DMS53 (cell line): ENCODE results near the gene CACNG3.
"Not testable (repeated sequence)": the region's sequence is repeated elsewhere in the genome, so short reads cannot be mapped to it uniquely, and the experiment has no call there.

Experiments used
- DNase-seq: peaks from one replicate; lab custom pipeline; 2025; lab: John Stamatoyannopoulos, UW

CACNG3 gene

DNA sequence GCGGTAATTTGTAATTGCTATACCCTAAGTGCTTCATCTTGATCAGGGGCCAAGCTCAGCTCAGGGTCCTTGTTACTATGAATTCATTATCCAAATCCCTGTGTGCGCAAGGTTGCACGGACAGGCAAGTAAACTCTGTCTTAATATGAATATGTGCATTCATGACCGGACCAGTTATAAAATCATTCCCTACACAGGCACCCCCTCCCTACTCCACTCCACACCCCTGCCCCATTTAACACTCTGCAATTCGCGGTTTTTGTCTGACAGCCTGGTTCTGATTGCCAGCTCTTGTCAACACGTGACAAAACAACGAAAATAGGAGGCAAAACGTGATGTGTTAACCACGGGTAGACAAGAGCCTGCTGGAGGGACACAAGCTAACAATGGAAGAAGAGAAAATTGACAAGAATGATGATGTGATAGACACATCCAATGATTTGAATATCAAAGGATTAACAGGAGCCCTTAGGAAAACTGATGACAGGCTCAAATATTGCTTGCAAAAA is 76.5 kb downstream of the CACNG3 start:
- no peak for DNase-seq

GRCh38 chr16:24336491-24336890 is 80.4 kb downstream of the CACNG3 start:
- DNase-seq, result no peak

GRCh38 chr16:24337013-24337412 is 80.9 kb downstream of the CACNG3 start:
- no peak for DNase-seq

- DNase-seq, result not testable (repeated sequence)
Measured at GRCh38 chr16:24343829-24344228, 87.7 kb downstream of the CACNG3 start.

DNA sequence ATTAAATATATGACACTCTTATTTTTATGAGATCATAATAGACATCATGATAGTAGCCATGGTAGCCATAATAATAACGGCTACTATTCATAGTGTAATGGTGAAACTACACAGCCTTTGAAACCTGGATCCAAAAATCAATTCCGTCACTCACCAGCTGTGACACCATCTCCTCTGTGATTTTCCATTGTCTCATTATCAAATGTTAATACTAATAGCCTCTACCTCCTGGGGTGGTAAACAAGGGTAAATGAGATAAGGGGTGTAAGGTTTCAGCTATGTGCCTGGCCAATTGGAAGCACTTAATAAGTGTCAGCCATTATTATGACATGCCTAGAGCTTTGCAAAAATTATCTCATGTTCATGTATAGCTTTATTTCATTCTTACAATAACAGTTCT is 88.6 kb downstream of the CACNG3 start:
- DNase-seq, result no peak

DNA sequence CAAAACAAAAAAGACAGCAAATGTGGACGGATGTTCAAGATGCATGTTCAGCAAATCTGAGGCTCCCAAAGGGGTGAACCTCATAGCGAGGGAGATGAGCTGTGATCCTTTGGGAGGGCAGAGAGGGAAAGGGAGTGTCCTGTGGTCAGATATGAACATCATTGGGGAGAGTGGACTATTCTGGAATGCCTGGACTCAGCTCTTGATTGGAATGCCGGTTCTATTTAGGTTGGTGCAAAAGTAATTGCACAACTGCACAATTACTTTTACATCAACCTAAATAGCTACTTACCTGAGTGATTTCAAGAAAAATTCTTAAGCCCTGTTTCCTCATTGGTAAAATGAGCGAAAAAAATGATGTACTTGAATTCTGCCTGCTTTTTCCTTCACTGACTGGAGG is 89.6 kb downstream of the CACNG3 start:
- DNase-seq, result no peak

DNA sequence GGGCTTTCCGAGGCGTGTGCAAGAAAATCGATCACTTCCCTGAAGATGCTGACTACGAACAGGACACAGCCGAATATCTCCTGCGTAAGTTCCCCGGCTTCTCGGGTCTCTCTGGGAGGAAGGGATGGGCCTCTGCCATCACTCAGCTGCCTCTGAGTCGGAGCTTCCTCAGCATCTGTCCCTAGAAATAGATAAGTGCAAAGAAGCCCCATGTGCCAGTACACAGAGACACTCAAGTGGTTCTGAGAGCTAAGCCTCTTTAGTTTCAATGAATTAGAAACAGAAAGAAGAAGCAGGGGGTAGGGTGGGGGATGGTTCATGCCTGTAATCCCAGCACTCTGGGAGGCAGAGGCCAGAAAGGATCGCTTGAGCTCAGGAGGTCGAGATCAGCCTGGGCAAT is 90.6 kb downstream of the CACNG3 start:
- no peak for DNase-seq

- no peak for DNase-seq
Measured at GRCh38 chr16:24347556-24347955, 91.4 kb downstream of the CACNG3 start.

DNA sequence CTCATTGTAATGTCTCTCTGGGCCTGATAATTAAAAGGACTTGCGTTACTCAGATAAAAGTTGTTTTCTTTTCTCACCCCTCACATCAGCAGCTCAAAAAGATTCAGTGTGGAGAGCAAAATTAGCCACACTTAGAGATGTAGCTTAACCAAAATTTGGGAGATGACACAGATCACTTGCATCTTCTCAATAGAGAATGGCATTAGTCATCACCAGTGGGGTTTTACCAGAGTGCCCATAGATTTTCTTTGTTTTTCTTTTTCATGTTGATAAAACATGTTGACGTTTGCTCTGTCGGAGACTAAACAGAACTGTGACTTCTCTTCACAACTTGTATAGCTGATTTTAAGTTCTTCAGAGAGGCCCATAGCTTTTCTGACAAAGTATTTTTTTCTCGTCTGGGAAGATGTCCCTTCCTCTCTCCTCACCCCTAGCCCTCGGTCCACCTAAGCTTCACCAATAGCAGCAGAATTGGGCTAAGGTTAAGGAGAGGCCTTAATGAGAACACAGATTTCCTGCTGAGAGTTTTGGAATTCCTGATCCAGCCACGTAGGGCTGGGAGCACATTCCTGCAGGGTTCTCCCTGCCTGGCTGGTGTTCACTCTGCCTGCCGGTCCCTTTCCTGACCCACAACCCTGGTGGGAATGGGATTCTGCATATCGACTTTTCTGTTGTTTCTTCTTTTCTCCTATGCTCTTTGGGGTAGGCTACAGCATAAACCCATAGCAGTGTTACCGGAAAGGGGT is 92.6 kb downstream of the CACNG3 start:
- DNase-seq, result no peak

DNA sequence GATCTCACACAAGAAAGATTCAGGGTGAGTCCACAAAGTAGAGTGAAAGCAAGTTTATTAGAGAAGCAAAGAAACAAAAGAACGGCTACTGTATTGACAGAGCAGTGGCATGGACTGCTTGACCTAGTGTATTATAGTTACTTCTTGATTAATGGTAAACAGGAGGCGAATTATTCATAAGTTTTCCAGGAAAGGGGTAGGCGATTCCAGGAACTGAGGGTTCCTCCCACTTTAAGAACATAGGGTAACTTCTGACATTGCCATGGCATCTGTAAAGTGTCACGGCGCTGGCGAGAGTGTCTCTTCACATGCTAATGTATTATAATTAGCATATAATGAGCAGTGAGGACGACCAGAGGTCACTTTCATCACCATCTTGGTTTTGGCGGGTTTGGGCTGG is 93.2 kb downstream of the CACNG3 start:
- no peak for DNase-seq

DNA sequence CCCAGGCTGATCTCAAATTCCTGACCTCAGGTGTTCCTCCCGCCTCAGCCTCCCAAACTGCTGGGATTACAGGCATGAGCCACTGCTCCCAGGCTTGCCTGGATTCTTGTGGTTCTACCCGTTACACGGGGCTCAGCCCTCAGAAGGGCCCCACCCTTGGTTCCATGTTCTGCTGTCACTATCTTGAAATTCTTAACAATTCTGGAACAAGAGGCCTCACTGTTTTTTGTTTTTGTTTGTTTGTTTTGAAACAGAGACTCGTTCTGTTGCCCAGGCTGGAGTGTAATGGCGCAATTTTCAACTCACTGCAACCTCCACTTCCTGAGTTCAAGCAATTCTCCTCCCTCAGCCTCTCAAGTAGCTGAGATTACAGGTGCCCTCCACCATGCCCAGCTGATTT is 96.6 kb downstream of the CACNG3 start:
- no peak for DNase-seq

DNA sequence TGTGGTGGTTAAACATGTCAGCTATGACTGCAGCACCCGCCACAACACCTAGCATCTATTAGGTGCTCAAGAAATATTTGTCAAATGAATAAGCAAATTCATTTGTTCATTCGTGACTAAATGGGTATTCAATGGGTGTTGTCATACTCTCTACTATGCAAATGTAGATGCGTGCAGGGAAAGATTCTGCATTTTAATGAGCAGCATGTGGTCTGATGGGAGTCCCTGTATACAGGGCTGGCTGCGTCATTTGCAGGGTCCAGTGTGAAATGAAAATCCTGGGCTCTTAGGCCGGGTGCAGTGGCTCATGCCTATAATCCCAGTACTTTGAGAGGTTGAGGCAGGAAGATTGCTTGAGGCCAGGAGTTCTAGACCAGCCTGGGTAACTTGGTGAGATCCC is 97.5 kb downstream of the CACNG3 start:
- no peak for DNase-seq

- no peak for DNase-seq
Measured at GRCh38 chr16:24357511-24357910, 101.4 kb downstream of the CACNG3 start.

GRCh38 chr16:24358117-24358516 is 102.0 kb downstream of the CACNG3 start:
- no peak for DNase-seq

DNA sequence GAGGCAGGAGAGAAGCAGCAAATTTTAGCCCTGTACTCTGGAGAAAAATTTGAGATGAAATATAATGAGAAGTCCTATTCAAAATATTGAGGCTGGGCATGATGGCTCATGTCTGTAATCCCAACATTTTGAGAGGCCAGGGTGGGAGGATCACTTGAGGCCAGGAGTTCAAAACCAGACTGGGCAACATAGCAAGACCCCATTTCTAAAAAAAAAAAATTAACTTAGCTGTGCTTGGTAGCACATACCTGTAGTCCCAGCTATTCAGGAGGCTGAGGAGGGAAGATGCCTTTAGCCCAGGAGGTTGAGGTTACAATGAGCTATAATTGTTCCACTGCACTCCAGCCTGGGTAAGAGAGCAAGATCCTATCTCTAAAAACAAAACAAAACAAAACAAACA is 103.4 kb downstream of the CACNG3 start:
- DNase-seq, result no peak

- DNase-seq, result no peak
Measured at GRCh38 chr16:24360936-24361335, 104.8 kb downstream of the CACNG3 start.

GRCh38 chr16:24364596-24364995 is 108.5 kb downstream of the CACNG3 start:
- DNase-seq, result no peak

- no peak for DNase-seq
Measured at GRCh38 chr16:24367186-24367710, 111.1 kb downstream of the CACNG3 start.

- no peak for DNase-seq
Measured at GRCh38 chr16:24372824-24373223, 116.7 kb downstream of the CACNG3 start.

DNA sequence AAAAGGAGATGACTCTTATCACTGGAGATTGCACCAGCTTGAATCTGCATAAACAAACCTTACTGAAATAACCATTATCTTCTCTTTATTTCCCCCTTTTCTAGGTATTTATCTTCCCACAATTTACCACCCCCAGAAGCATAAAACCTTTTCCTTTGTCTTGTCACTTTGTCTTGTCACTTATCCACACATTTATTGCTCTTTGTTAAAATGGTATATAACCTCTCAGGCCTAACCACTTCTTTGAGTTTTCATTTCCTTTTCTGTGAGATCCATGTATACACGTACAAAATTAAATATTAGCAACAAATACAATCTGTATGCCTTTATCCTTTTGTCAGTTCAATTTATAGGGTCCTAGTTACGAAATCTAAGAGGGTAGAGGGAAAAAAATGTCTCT is 122.9 kb downstream of the CACNG3 start:
- DNase-seq, result no peak

DNA sequence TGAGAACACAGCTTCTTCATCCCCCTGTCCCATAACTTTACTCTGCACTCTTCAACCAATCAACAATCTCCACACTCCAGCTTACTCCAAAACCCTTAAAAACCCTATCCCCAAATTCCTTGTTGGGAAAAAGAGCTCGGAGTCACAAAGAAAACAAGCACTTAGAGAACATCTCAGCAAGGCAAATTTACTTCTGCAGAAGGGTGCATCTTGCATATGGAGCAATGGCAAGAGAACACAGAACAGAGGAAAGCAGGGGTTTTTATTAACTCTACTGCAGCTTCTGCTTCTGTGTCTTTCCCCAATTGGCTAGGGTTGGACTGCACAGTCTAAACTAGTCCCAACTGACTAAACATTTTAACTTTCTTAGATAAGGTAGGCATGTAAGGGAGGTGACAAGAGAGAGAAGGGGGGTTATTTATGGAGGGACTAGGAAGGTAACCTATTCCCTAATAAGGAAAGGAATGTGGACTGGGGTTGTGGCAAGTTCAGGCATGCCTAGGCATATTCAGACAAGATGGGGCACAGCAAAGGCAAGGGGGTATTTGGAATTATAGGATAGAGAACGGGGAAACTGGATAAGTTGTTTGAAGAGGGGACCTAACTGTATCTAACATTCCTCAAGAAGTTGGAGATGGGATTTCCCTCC is 125.5 kb downstream of the CACNG3 start:
- no peak for DNase-seq

GRCh38 chr16:24382762-24383407 is 126.8 kb downstream of the CACNG3 start:
- no peak for DNase-seq

DNA sequence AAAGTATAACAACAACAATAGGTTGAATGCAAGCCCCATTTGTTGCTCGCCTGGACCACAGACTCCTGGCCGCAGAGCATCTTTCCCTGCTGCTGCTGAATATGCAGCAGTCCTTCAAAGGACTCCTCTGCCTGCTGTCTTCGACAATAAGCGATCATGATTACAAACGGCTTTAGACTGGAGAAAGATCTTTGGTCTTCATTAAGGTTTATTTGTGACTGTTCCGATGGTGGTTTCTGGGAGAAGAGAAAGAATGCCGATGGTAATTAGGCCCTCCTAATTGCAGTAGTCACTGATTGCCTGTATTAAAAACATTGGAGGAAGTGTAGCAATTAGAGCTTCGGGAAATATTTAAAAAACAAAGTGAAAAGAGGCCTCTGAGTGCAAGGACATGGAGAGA is 138.2 kb downstream of the CACNG3 start:
- no peak for DNase-seq
